IMR-90 (cell line): ENCODE data around the gene LPO. TPM values are rescaled to one million over a fixed set of nuclear protein-coding genes. Genes with fewer than 3 reads are reported as not detected.

Experiments used
- ATAC-seq: fragments of 200-7000 bp; cut with Tn5 transposase; 2 replicates; pipeline ENCODE4 v1.9.1; 2020; ENCODE audit warnings: low read depth, mild to moderate bottlenecking, moderate library complexity
- BruUV-seq: library from RNA; stranded (reverse); fragments of 400-500 nt; replicated peaks from 2 replicates; lab custom pipeline; 2021; lab: Mats Ljungman, UMichigan
- CTCF ChIA-PET: fragments of 300-600 bp; formaldehyde crosslinking; extraction: SDS; loops from one replicate; lab custom pipeline; 2021; ENCODE audit warnings: antibody characterized with exemption; lab: Yijun Ruan, JAX
- POLR2A ChIA-PET: fragments of 300-600 bp; sonication (Branson Sonifier 250); formaldehyde crosslinking; loops from one replicate; lab custom pipeline; 2022; ENCODE audit warnings: antibody characterized with exemption; ENCODE audit not compliant: unreplicated experiment; lab: Charles Lee
- DNase-seq: peaks from one replicate; pipeline ENCODE4 v3.0.0; 2013
- H2AFZ ChIP-seq: replicated peaks from 2 replicates; pipeline ENCODE3; 2013; ENCODE audit warnings: low read length, mild to moderate bottlenecking; ENCODE audit not compliant: poor library complexity
- H2AK5ac ChIP-seq: 2 replicates; pipeline ENCODE4 v1.6.1; 2013; ENCODE audit warnings: low read depth, low read length, inconsistent platforms
- H2AK9ac ChIP-seq: replicated peaks from 2 replicates; pipeline ENCODE3; 2013; ENCODE audit warnings: mild to moderate bottlenecking, low read depth, low read length, moderate library complexity; ENCODE audit not compliant: poor library complexity
- H2BK120ac ChIP-seq: 2 replicates; pipeline ENCODE4 v1.6.1; 2013; ENCODE audit warnings: low read depth, low read length, inconsistent platforms
- H2BK15ac ChIP-seq: 3 replicates; pipeline ENCODE4 v1.6.1; 2013; ENCODE audit warnings: low read depth, low read length, inconsistent platforms
- H2BK20ac ChIP-seq: 2 replicates; pipeline ENCODE4 v1.6.1; 2013; ENCODE audit warnings: low read depth, mild to moderate bottlenecking, inconsistent platforms, low read length, moderate library complexity
- H2BK5ac ChIP-seq: 2 replicates; pipeline ENCODE4 v1.6.1; 2013; ENCODE audit warnings: mild to moderate bottlenecking, low read depth, low read length, inconsistent platforms; ENCODE audit not compliant: poor library complexity, severe bottlenecking
- H3K14ac ChIP-seq: replicated peaks from 2 replicates; pipeline ENCODE4 v1.6.1; 2013; ENCODE audit warnings: low read depth, low read length, inconsistent platforms
- H3K18ac ChIP-seq: 2 replicates; pipeline ENCODE4 v1.6.1; 2013; ENCODE audit warnings: low read depth, low read length, control low read depth
- H3K23ac ChIP-seq: 2 replicates; pipeline ENCODE4 v1.6.1; 2013; ENCODE audit warnings: low read depth, low read length, inconsistent platforms
- H3K27ac ChIP-seq: 2 replicates; pipeline ENCODE4 v1.5.1; 2013; ENCODE audit warnings: mild to moderate bottlenecking, control low read depth, low read length; ENCODE audit not compliant: insufficient read depth
- H3K27me3 ChIP-seq: 2 replicates; pipeline ENCODE4 v1.6.1; 2013; ENCODE audit warnings: low read length; ENCODE audit not compliant: control insufficient read depth, insufficient read depth
- H3K36me3 ChIP-seq: 2 replicates; pipeline ENCODE4 v1.6.1; 2013; ENCODE audit warnings: low read length, mixed read lengths; ENCODE audit not compliant: control insufficient read depth, insufficient read depth
- H3K4ac ChIP-seq: 2 replicates; pipeline ENCODE4 v1.6.1; 2013; ENCODE audit warnings: low read depth, low read length, inconsistent platforms
- H3K4me1 ChIP-seq: 2 replicates; pipeline ENCODE4 v1.6.1; 2013; ENCODE audit warnings: low read length, mixed read lengths; ENCODE audit not compliant: control insufficient read depth, insufficient read depth
- H3K4me2 ChIP-seq: 2 replicates; pipeline ENCODE4 v1.6.1; 2013; ENCODE audit warnings: low read depth, mild to moderate bottlenecking, control low read depth, low read length, moderate library complexity
- H3K4me3 ChIP-seq: 2 replicates; pipeline ENCODE4 v1.5.1; 2013; ENCODE audit warnings: low read depth, mild to moderate bottlenecking, control low read depth, low read length, moderate library complexity; ENCODE audit not compliant: insufficient read depth
- H3K56ac ChIP-seq: 2 replicates; pipeline ENCODE4 v1.6.1; 2013; ENCODE audit warnings: low read length, inconsistent platforms; ENCODE audit not compliant: insufficient read depth; ENCODE audit errors: extremely low read depth
- H3K79me1 ChIP-seq, 2 experiments: 2 replicates each; pipeline ENCODE4 v1.6.1; 2013; ENCODE audit warnings: low read length in 2 of 2, inconsistent platforms in 1 of 2, low read depth in 1 of 2
- H3K9ac ChIP-seq: 2 replicates; pipeline ENCODE4 v1.6.1; 2013; ENCODE audit warnings: low read depth, low read length, control low read depth
- H3K9me1 ChIP-seq: 2 replicates; pipeline ENCODE4 v1.6.1; 2013; ENCODE audit warnings: low read length, inconsistent platforms; ENCODE audit not compliant: insufficient read depth
- H3K9me3 ChIP-seq: 2 replicates; pipeline ENCODE4 v1.6.1; 2013; ENCODE audit warnings: low read length; ENCODE audit not compliant: control insufficient read depth, insufficient read depth
- H4K20me1 ChIP-seq: 2 replicates; pipeline ENCODE4 v1.6.1; 2013; ENCODE audit warnings: low read length, inconsistent platforms; ENCODE audit not compliant: insufficient read depth
- H4K5ac ChIP-seq: 2 replicates; pipeline ENCODE4 v1.6.1; 2013; ENCODE audit warnings: mild to moderate bottlenecking, low read depth, low read length, control low read depth
- H4K8ac ChIP-seq, 2 experiments: 2 replicates each; pipeline ENCODE4 v1.6.1; 2013; ENCODE audit warnings: low read depth in 2 of 2, low read length in 2 of 2, control low read depth in 1 of 2, inconsistent platforms in 1 of 2
- H4K91ac ChIP-seq: 2 replicates; pipeline ENCODE4 v1.6.1; 2013; ENCODE audit warnings: low read depth, low read length, inconsistent platforms; ENCODE audit not compliant: insufficient read depth
- ELK1 ChIP-seq: fragments of 150-350 bp; IDR thresholded peaks from 2 replicates; pipeline ENCODE4 v1.6.1; 2016; ENCODE audit warnings: low read depth, mild to moderate bottlenecking, low read length, moderate library complexity, borderline replicate concordance
- RFX5 ChIP-seq: IDR thresholded peaks from 2 replicates; pipeline ENCODE4 v1.8.0; 2012; ENCODE audit warnings: low read depth, mild to moderate bottlenecking, low read length, moderate library complexity
- WGBS, 2 experiments: methylation state at CpG; one replicate each; pipeline versions ENCODE4 v1.1.5 to v1.1.7; 2013; ENCODE audit warnings: missing lambda C conversion rate in 2 of 2; ENCODE audit not compliant: insufficient read length in 1 of 2; ENCODE audit errors: extremely low coverage in 2 of 2; 5-methylcytosine and 5-hydroxymethylcytosine counted together
- dilution Hi-C: fragments of 300-500 bp; cut with HindIII; formaldehyde crosslinking; loops from one replicate; pipeline ENCODE4 v1.14.3; 2018; ENCODE audit warnings: low sequenced_read_pairs; ENCODE audit not compliant: unreplicated experiment
- in situ Hi-C: fragments of 300-500 bp; cut with MboI; formaldehyde crosslinking; loops from 3 replicates; pipeline ENCODE4 v1.14.3; 2019; ENCODE audit warnings: low sequenced_read_pairs, inconsistent platforms, mixed read lengths
- intact Hi-C: fragments of 100-400 bp; cut with micrococcal nuclease; formaldehyde crosslinking; loops from 2 replicates; pipeline ENCODE4 v1.10.0; 2022
- polyA plus RNA-seq, 3 experiments: library from polyadenylated mRNA; depleted of rRNA; stranded (reverse); fragments of >200 nt; gene quantifications; 2 replicates each; pipeline ENCODE4 v1.2.3, GENCODE V29; 2012; ENCODE audit warnings: low replicate concordance in 1 of 3
- total RNA-seq: library from RNA; depleted of rRNA; stranded (reverse); fragments of >200 nt; gene quantifications from 2 replicates; pipeline ENCODE4 v1.2.3, GENCODE V29; 2012

LPO gene
- total and polyA plus RNA-seq, 2 of the 4 experiments (the other 2 are of a cell fraction), result not detected

GRCh38 chr17:58229384-58229783 lies 9.0 kb upstream of the LPO start:
- in situ Hi-C loops, result no loop called here
- POLR2A ChIA-PET, result no interaction called here

More at GRCh38 chr17:58229384-58229783, 9.0 kb upstream of the LPO start:
- no peak overlapping the region for H4K5ac ChIP-seq
- no peak overlapping the region for H2BK5ac ChIP-seq
- dilution Hi-C loops (no loop called here), intact Hi-C loops (no loop called here)
- no peaks in the 10 kb centered on the region for H3K9me3 ChIP-seq
- no peak overlapping the region for H3K4ac ChIP-seq
- H3K79me1 ChIP-seq, result no peaks in the 10 kb centered on the region
- no peaks in the 10 kb centered on the region for H3K9me1 ChIP-seq
- no peak overlapping the region for H3K23ac ChIP-seq
- no peak overlapping the region for H3K56ac ChIP-seq
- TF ChIP-seq RFX5, result no peak
- TF ChIP-seq ELK1, result no peak
- no peak overlapping the region for H2BK20ac ChIP-seq
- no peak overlapping the region for H3K9ac ChIP-seq
- no peak overlapping the region for H2AK5ac ChIP-seq
- no peak overlapping the region for H2BK120ac ChIP-seq
- WGBS, 2 experiments, result no CpG with 5 or more reads among the region's 1 CpG
- CTCF ChIA-PET, result interaction anchor here (1.0 kb wide), 1 partner anchor 20 kb away, joined by 4 read pairs; no protein-coding TSS in a partner anchor
- H3K27ac ChIP-seq, result no peak overlapping the region
- H2AFZ ChIP-seq, result no peak overlapping the region
- H2AK9ac ChIP-seq, result no peak overlapping the region
- H4K91ac ChIP-seq, result no peak overlapping the region
- no peak overlapping the region for H3K14ac ChIP-seq
- H3K18ac ChIP-seq, result no peak overlapping the region
- no peak overlapping the region for H4K8ac ChIP-seq
- ATAC-seq (no peak), DNase-seq (no peak)
- no peak overlapping the region for H3K4me3 ChIP-seq
- H2BK15ac ChIP-seq, result no peak overlapping the region
- no TSS peak for BruUV-seq
- H3K36me3 ChIP-seq, result no peaks in the 10 kb centered on the region
- no peak overlapping the region for H3K4me2 ChIP-seq
- H3K27me3 ChIP-seq, result no peaks in the 10 kb centered on the region; the same call in none of the 2 replicates
- H3K4me1 ChIP-seq, result no peaks in the 10 kb centered on the region
- no peaks in the 10 kb centered on the region for H4K20me1 ChIP-seq
